ENCODE data around the gene PAM. TPM values are rescaled to one million over a fixed set of nuclear protein-coding genes. Genes with fewer than 3 reads are reported as not detected.

PAM gene
- total RNA-seq, 2 donors from 2014 or later = 32.9 to 38.2 TPM

DNA sequence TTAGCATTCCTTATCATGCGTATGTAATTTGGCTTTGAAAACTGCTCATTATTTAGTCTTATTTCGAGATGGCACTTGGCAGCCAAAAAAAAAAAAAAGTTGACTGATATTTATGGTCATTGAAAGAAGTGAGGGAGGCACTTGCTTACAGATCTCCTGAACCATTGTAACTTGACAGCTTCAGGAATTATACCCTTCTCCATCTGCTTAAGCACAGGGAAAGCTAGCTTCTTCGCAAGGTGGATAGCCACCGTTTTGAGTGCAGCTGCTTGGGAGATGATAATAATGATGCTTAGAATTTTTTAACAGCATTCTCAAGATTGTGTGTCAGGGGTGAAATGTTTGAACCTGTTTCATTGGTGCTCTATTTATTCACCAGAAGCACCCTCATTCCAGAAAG is 248.8 kb downstream of the PAM start:
- H3K27me3 ChIP-seq (ENCODE audit: control insufficient read depth, insufficient read depth, low read length, poor library complexity, severe bottlenecking) = no peaks in the 10 kb centered on the region
- no peak overlapping the region for H3K4me3 Mint-ChIP-seq
- H3K36me3 Mint-ChIP-seq (ENCODE audit: low read depth) = peaks cover 3% of the 10 kb centered on the region
- no peak overlapping the region for H3K27ac ChIP-seq (ENCODE audit: low read depth, low read length)
- 97% methylated on average over 4 of the region's 4 CpGs; no CpG with 5 or more reads in 1 of the 2 experiments for WGBS, 2 experiments (ENCODE audit: insufficient coverage in 1 of 2, insufficient read length in 1 of 2)
- no peak overlapping the region for H3K4me3 ChIP-seq (ENCODE audit: low read length)
- no peaks in the 10 kb centered on the region for H3K36me3 ChIP-seq (ENCODE audit: control insufficient read depth, insufficient read depth, low read length)
- H3K9me3 Mint-ChIP-seq = peaks cover 10% of the 10 kb centered on the region
- no peaks in the 10 kb centered on the region for H3K27me3 Mint-ChIP-seq (ENCODE audit: insufficient read depth)
- H3K27ac Mint-ChIP-seq = no peak overlapping the region
- no peaks in the 10 kb centered on the region for H3K4me1 ChIP-seq (ENCODE audit: control insufficient read depth, insufficient read depth, low read length)
- no peak for DNase-seq
- H3K9ac ChIP-seq (ENCODE audit: extremely low read depth, low read length, poor library complexity, severe bottlenecking) = no peak overlapping the region
- no peak for TF ChIP-seq CTCF (conservative IDR thresholded peaks at IDR 0.05)
- H3K4me1 Mint-ChIP-seq = peaks cover 7% of the 10 kb centered on the region
- H3K9me3 ChIP-seq (ENCODE audit: control insufficient read depth, low read length) = no peaks in the 10 kb centered on the region

- H3K4me3 Mint-ChIP-seq = no peak overlapping the region
- H3K36me3 Mint-ChIP-seq (ENCODE audit: low read depth) = no peaks in the 10 kb centered on the region
- peaks cover 7% of the 10 kb centered on the region for H3K4me1 Mint-ChIP-seq
These were observed 250.2 kb downstream of the PAM start for GRCh38 chr5:103005276-103005675.

DNA sequence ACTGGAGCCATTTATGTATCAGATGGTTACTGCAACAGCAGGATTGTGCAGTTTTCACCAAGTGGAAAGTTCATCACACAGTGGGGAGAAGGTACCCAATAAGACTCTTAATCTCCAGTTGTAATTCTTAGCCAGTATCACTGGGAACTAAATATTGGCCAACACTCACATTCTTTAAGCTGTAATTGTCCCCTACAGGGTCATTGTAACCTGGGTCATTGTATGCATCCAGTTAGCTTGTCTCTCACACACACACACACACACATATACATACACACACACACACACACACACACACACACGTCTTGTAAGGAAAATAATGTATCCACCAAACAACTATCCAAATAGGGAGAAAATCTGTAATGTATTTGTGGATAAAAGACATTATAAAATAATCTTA is 251.8 kb downstream of the PAM start:
- DNase-seq = no peak
- no peak overlapping the region for H3K4me3 Mint-ChIP-seq
- Histone ChIP-seq H3K27me3 (ENCODE audit: control insufficient read depth, insufficient read depth, low read length, poor library complexity, severe bottlenecking) (no peaks in the 10 kb centered on the region), H3K27ac (ENCODE audit: low read depth, low read length) (no peak overlapping the region), H3K4me1 (ENCODE audit: control insufficient read depth, insufficient read depth, low read length) (no peaks in the 10 kb centered on the region), H3K9me3 (ENCODE audit: control insufficient read depth, low read length) (no peaks in the 10 kb centered on the region), H3K36me3 (ENCODE audit: control insufficient read depth, insufficient read depth, low read length) (no peaks in the 10 kb centered on the region), H3K9ac (ENCODE audit: extremely low read depth, low read length, poor library complexity, severe bottlenecking) (no peak overlapping the region), H3K4me3 (ENCODE audit: low read length) (no peak overlapping the region)
- no peak overlapping the region for H3K27ac Mint-ChIP-seq
- no peak for TF ChIP-seq CTCF (conservative IDR thresholded peaks at IDR 0.05)
- no CpG with 5 or more reads among the region's 1 CpG for WGBS, 2 experiments (ENCODE audit: insufficient coverage in 1 of 2, insufficient read length in 1 of 2)
- no peaks in the 10 kb centered on the region for H3K27me3 Mint-ChIP-seq (ENCODE audit: insufficient read depth)
- peaks cover 7% of the 10 kb centered on the region for H3K4me1 Mint-ChIP-seq
- H3K36me3 Mint-ChIP-seq (ENCODE audit: low read depth) = peaks cover under 1% of the 10 kb centered on the region
- no peaks in the 10 kb centered on the region for H3K9me3 Mint-ChIP-seq

More at GRCh38 chr5:103005276-103005675, 250.2 kb downstream of the PAM start:
- H3K4me1 ChIP-seq (ENCODE audit: control insufficient read depth, insufficient read depth, low read length) = no peaks in the 10 kb centered on the region
- no peaks in the 10 kb centered on the region for H3K9me3 Mint-ChIP-seq
- H3K9ac ChIP-seq (ENCODE audit: extremely low read depth, low read length, poor library complexity, severe bottlenecking) = no peak overlapping the region
- TF ChIP-seq CTCF (conservative IDR thresholded peaks at IDR 0.05) = no peak
- H3K36me3 ChIP-seq (ENCODE audit: control insufficient read depth, insufficient read depth, low read length) = no peaks in the 10 kb centered on the region
- no peak overlapping the region for H3K27ac ChIP-seq (ENCODE audit: low read depth, low read length)
- no peak overlapping the region for H3K4me3 ChIP-seq (ENCODE audit: low read length)
- no peaks in the 10 kb centered on the region for H3K9me3 ChIP-seq (ENCODE audit: control insufficient read depth, low read length)
- H3K27ac Mint-ChIP-seq = no peak overlapping the region
- no peak for DNase-seq
- H3K27me3 ChIP-seq (ENCODE audit: control insufficient read depth, insufficient read depth, low read length, poor library complexity, severe bottlenecking) = no peaks in the 10 kb centered on the region
- no peaks in the 10 kb centered on the region for H3K27me3 Mint-ChIP-seq (ENCODE audit: insufficient read depth)
